Pancreas (tissue), 10 donors: ENCODE measurements around the gene MARCHF9. TPM values are rescaled to one million over a fixed set of nuclear protein-coding genes. Genes with fewer than 3 reads are reported as not detected.
A peak's percentile ranks its signal among the peaks of the same experiment; 100 is the strongest.

ENCODE experiments used
- ATAC-seq, 4 donors: fragments of 200-7000 bp; cut with Tn5 transposase; one replicate each; pipeline versions ENCODE4 v1.8.0 to v1.9.1; 2020; ENCODE audit warnings: mild to moderate bottlenecking in 4 of 4, moderate library complexity in 4 of 4
- DNase-seq, 6 donors: peaks; one replicate each; pipeline ENCODE4 v3.0.0-alpha.2; 2020
- FAIRE-seq: peaks from 2 replicates; lab custom pipeline; 2012; peaks lifted over from hg19 to GRCh38; lab: Jason Lieb, UNC
- H3K27ac ChIP-seq, 4 donors: fragments of 200-600 bp; sonication (generic); 1 replicate in 3 of 4; 2 replicates in 1 of 4; pipeline versions ENCODE4 v1.5.0 to v1.8.0; 2020
- H3K27me3 ChIP-seq, 4 donors: fragments of 200-600 bp; one replicate each; pipeline ENCODE4 v1.8.0; 2021
- H3K36me3 ChIP-seq, 3 donors: fragments of 200-600 bp; sonication (generic) in 1 of 3; one replicate each; pipeline versions ENCODE4 v1.5.0 to v1.8.0; 2020 to 2021
- H3K4me1 ChIP-seq, 3 donors: fragments of 200-600 bp; one replicate each; pipeline ENCODE4 v1.8.0; 2021
- H3K4me3 ChIP-seq, 4 donors: fragments of 200-600 bp; sonication (generic) in 2 of 4; one replicate each; pipeline versions ENCODE4 v1.5.0 to v1.8.0; 2020 to 2021
- H3K9me3 ChIP-seq, 4 donors: fragments of 200-600 bp; one replicate each; pipeline ENCODE4 v1.8.0; 2021
- WGBS, 2 donors: extraction: QIAGEN DNeasy Blood & Tissue Kit; methylation state at CpG; one replicate each; pipeline ENCODE4 v1.1.7; 2013; 5-methylcytosine and 5-hydroxymethylcytosine counted together
- intact Hi-C, 3 donors: fragments of 100-400 bp; cut with DNase I; formaldehyde crosslinking; loops; one replicate each; pipeline versions ENCODE4 v1.11.1 to v1.14.2; 2022
- polyA plus RNA-seq, 2 donors: library from polyadenylated mRNA; stranded (reverse); fragments of 200-250 nt; gene quantifications; one replicate each; pipeline ENCODE4 v1.2.3, GENCODE V29; 2013
- total RNA-seq, 6 donors: library from RNA; stranded (reverse); fragmentation: NEBNext Ultra II Directional in 4 of 6; extraction: Animal tissue kit (Norgen Biotek cat#: 25700) in 4 of 6; gene quantifications; one replicate each; pipeline versions ENCODE4 v1.2.1 to v1.2.4, GENCODE V29; 2021 to 2023
- TF ChIP-seq, protein P1 (sequence below), 4 donors: fragments of 200-600 bp; sonication (generic) in 3 of 4; IDR thresholded peaks; one replicate each; pipeline versions ENCODE4 v1.5.0 to v1.8.0; 2021; ENCODE audit warnings: antibody characterized with exemption in 4 of 4
- donor health status: healthy with polysubstance abuse.
- donor health status: DM: no; HTN: no; CAD: no; lungs with moderate emphysema.
- donor health status: DM: no; HTN: no; CAD: no.
- donor health status: control.
- donor health status: control.
- donor health status: Bipolar disorder and iron deficiency.
- donor health status: DM: yes; HTN: yes; CAD: no.
- donor health status: DM: no; HTN: no; CAD: no.
- donor health status: DM: no; HTN: no; CAD: no.
- donor health status: DM: yes; HTN: yes; CAD: no.

MARCHF9 gene, protein sequence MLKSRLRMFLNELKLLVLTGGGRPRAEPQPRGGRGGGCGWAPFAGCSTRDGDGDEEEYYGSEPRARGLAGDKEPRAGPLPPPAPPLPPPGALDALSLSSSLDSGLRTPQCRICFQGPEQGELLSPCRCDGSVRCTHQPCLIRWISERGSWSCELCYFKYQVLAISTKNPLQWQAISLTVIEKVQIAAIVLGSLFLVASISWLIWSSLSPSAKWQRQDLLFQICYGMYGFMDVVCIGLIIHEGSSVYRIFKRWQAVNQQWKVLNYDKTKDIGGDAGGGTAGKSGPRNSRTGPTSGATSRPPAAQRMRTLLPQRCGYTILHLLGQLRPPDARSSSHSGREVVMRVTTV
- total RNA-seq (10 to 100 TPM in 1 of 6 donors, 1 to 10 TPM in 5; 6.7 to 11.3 (median 7.6) TPM), polyA plus RNA-seq (10 to 100 TPM; 17.2 to 32.5 TPM)

DNA sequence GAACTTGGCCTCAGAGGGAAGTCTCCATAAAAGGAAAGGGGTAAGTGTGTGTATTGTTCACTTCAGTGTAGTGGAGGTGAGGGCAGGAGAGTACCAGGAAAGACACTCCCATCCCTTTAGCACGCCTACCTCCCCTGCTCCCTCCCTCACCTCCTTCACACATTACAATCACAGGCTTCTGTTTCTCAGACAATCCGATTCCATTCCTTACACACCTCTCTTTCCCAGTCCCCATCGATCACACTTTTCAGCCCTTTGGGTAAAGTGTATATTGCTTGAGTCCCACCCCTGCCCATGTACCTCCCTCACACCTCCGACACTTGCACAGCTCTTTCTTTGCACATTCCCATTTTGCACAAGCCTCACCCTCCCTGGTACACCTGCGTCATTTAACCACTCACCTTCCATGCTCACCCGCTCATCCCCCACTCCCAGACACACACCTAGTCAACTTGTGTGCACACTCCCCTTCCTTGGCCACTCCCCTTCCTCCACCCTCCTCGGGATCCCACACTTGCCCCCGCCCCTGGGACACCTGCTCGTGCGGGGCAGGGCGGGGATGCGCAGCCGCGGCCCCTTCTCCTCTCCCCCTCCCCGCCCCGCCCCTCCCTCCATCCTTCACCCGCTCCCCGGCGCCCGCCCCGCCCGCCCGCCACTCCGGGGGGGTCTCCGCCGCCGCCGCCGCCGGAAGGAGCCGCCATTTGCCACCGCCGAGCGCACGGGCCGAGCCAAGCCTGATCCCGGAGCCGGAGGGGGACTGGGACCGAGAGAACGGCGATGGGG is at the start of gene MARCHF9:
TSS of gene MARCHF9 (plus strand) at position 693 of the 783 bp plus-strand sequence. CDS start 426 bp downstream, outside the sequence.
- peak; percentile 10 to 41 (median 34) for ATAC-seq
- no peak for FAIRE-seq
- peak within 1 kb of the TSS; percentile 57 to 75 (median 64) for H3K4me3 ChIP-seq
- no peaks in the 10 kb centered on the region for H3K27me3 ChIP-seq
- H3K36me3 ChIP-seq = peaks cover 0 to 6% (median 0%) of the 10 kb centered on the region in 3 donors
- peak within 1 kb of the TSS; percentile 42 to 63 (median 50) for H3K27ac ChIP-seq
- peak in 5 of 6 donors; percentile 73 to 83 (median 77) for DNase-seq
- TF ChIP-seq, protein P1, sequence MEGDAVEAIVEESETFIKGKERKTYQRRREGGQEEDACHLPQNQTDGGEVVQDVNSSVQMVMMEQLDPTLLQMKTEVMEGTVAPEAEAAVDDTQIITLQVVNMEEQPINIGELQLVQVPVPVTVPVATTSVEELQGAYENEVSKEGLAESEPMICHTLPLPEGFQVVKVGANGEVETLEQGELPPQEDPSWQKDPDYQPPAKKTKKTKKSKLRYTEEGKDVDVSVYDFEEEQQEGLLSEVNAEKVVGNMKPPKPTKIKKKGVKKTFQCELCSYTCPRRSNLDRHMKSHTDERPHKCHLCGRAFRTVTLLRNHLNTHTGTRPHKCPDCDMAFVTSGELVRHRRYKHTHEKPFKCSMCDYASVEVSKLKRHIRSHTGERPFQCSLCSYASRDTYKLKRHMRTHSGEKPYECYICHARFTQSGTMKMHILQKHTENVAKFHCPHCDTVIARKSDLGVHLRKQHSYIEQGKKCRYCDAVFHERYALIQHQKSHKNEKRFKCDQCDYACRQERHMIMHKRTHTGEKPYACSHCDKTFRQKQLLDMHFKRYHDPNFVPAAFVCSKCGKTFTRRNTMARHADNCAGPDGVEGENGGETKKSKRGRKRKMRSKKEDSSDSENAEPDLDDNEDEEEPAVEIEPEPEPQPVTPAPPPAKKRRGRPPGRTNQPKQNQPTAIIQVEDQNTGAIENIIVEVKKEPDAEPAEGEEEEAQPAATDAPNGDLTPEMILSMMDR (IDR thresholded peaks at IDR 0.05) = no peak
- 1% methylated on average over 29 to 41 of the region's 41 CpGs for WGBS, 2 donors
- H3K4me1 ChIP-seq = peaks cover 0 to 15% (median 14%) of the 10 kb centered on the region in 3 donors
- intact Hi-C loops = no loop called here
- H3K9me3 ChIP-seq = no peaks in the 10 kb centered on the region

DNA sequence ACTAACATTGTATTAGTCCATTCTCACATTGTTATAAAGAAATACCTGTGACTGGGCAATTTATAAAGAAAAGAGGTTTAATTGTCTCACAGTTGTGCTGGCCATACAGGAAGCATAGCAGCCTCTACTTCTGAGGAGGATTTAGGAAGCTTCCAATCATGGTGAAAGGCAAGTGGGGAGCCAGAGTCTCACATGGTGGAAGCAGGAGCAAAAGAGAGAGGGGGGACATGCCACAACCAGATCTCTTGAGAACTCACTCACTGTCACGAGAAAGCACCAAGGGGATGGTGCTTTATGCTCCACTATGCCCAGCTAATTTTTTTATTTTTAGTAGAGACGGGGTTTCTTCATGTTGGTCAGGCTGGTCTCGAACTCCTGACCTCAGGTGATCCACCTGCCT is 47.7 kb upstream of the MARCHF9 start:
- H3K36me3 ChIP-seq = peaks cover 0 to 6% (median 0%) of the 10 kb centered on the region in 3 donors
- 97 to 99% methylated on average over 3 of the region's 3 CpGs for WGBS, 2 donors
- intact Hi-C loops = no loop called here
- TF ChIP-seq, protein P1 (IDR thresholded peaks at IDR 0.05) = no peak
- no peak overlapping the region for H3K27ac ChIP-seq
- no peaks in the 10 kb centered on the region for H3K9me3 ChIP-seq
- no peak for DNase-seq
- no peak for ATAC-seq
- FAIRE-seq = no peak
- no peak overlapping the region for H3K4me3 ChIP-seq
- H3K4me1 ChIP-seq = no peaks in the 10 kb centered on the region
- no peaks in the 10 kb centered on the region for H3K27me3 ChIP-seq

DNA sequence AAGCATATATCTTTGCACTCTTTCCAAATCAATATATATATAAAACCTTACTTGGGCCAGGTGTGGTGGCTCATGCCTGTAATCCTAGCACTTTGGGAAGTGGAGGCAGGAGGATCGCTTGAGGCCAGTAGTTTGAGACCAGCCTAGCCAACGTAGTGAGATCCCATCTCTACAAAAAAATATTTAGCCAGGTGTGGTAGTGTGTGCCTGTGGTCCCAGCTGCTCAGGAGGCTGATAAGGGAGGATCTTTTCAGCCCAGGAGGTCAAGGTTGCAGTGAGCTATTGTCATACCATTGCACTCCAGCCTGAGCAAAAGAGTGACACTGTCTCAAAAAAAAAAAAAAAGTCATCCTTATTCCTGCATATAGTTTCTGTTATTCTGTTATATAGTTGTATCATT is 46.6 kb upstream of the MARCHF9 start:
- 67 to 76% methylated on average over 2 of the region's 2 CpGs for WGBS, 2 donors
- H3K36me3 ChIP-seq = peaks cover 0 to 6% (median 0%) of the 10 kb centered on the region in 3 donors
- no peak for FAIRE-seq
- DNase-seq = no peak
- ATAC-seq = no peak
- TF ChIP-seq, protein P1 (IDR thresholded peaks at IDR 0.05) = no peak
- H3K9me3 ChIP-seq = no peaks in the 10 kb centered on the region
- no peak overlapping the region for H3K27ac ChIP-seq
- no peak overlapping the region for H3K4me3 ChIP-seq
- H3K4me1 ChIP-seq = no peaks in the 10 kb centered on the region
- H3K27me3 ChIP-seq = no peaks in the 10 kb centered on the region
- intact Hi-C loops = no loop called here

DNA sequence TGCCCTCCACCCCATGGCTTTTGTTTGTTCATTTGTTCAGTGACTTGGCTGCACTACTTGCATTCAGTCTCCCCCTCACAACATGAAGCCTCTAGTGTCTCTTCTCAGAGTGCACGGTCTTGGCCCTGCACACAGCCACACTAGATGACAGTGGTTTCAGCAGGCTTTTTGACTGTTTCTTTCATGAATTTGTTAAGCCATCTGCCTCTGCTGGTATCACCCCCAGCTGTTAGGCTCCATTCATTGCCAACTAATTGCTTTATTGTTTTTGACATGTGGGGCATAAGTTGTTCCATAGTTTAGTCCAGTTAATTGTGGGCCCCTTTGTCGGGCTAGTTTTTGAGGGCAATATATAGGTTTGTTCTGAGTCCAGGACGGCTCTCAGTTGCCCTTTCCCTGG is 42.2 kb upstream of the MARCHF9 start:
- 91 to 94% methylated on average over 3 of the region's 3 CpGs for WGBS, 2 donors
- TF ChIP-seq, protein P1 (IDR thresholded peaks at IDR 0.05) = no peak
- H3K36me3 ChIP-seq = peaks cover 4 to 22% (median 6%) of the 10 kb centered on the region in 3 donors
- H3K27ac ChIP-seq = no peak overlapping the region
- DNase-seq (no peak), ATAC-seq (no peak), FAIRE-seq (no peak)
- no peaks in the 10 kb centered on the region for H3K4me1 ChIP-seq
- H3K9me3 ChIP-seq = no peaks in the 10 kb centered on the region
- no peak overlapping the region for H3K4me3 ChIP-seq
- no peaks in the 10 kb centered on the region for H3K27me3 ChIP-seq
- intact Hi-C loops = no loop called here
